NAMALWA (cell line): ENCODE data around the gene LAMB4.

Experiments used
- DNase-seq: peaks from one replicate; pipeline ENCODE4 v3.0.0-alpha.2; 2015; ENCODE audit warnings: low spot score

LAMB4 gene

GRCh38 chr7:108143658-108144420 lies 13.7 kb upstream of the LAMB4 start:
- DNase-seq: peak; percentile 37

- DNase-seq: no peak
Observed at GRCh38 chr7:108142675-108143259, 12.6 kb upstream of the LAMB4 start.

GRCh38 chr7:108142180-108142579 lies 12.0 kb upstream of the LAMB4 start:
- DNase-seq: no peak

GRCh38 chr7:108140671-108141070 lies 10.5 kb upstream of the LAMB4 start:
- DNase-seq: no peak

GRCh38 chr7:108138911-108139310 lies 8.8 kb upstream of the LAMB4 start:
- DNase-seq: no peak

- no peak for DNase-seq
Observed at GRCh38 chr7:108137993-108138392, 7.8 kb upstream of the LAMB4 start.

GRCh38 chr7:108137040-108137439 lies 6.9 kb upstream of the LAMB4 start:
- DNase-seq: no peak

GRCh38 chr7:108136191-108136688 lies 6.1 kb upstream of the LAMB4 start:
- no peak for DNase-seq

GRCh38 chr7:108135446-108136190 lies 5.5 kb upstream of the LAMB4 start:
- DNase-seq: peak; percentile 23

GRCh38 chr7:108134486-108134885 lies 4.3 kb upstream of the LAMB4 start:
- DNase-seq: no peak

- DNase-seq: no peak
Observed at GRCh38 chr7:108132551-108133265, 2.5 kb upstream of the LAMB4 start.

- no peak for DNase-seq
Observed at GRCh38 chr7:108129018-108129965, 869 bp downstream of the LAMB4 start.

- DNase-seq: no peak
Observed at GRCh38 chr7:108128514-108128913, 1.6 kb downstream of the LAMB4 start.

GRCh38 chr7:108127461-108127860 lies 2.7 kb downstream of the LAMB4 start:
- DNase-seq: no peak

- DNase-seq: no peak
Observed at GRCh38 chr7:108124820-108125219, 5.3 kb downstream of the LAMB4 start.

- no peak for DNase-seq
Observed at GRCh38 chr7:108122181-108122580, 8.0 kb downstream of the LAMB4 start.

- DNase-seq: no peak
Observed at GRCh38 chr7:108120933-108121332, 9.2 kb downstream of the LAMB4 start.

GRCh38 chr7:108120196-108120595 lies 10.0 kb downstream of the LAMB4 start:
- DNase-seq: no peak

- DNase-seq: peak; percentile 17
Observed at GRCh38 chr7:108118959-108119358, 11.2 kb downstream of the LAMB4 start.

GRCh38 chr7:108114117-108114841 lies 15.9 kb downstream of the LAMB4 start:
- DNase-seq: peak; percentile 57
